ENCODE data around the gene COL23A1. TPM values are rescaled to one million over a fixed set of nuclear protein-coding genes. Genes with fewer than 3 reads are reported as not detected.
A peak's percentile ranks its signal among the peaks of the same experiment; 100 is the strongest.

COL23A1 gene
- total and polyA plus RNA-seq, 2 of the 8 experiments (the other 6 are each of a cell fraction or from before 2014, with no cell fraction given) = 3.1 to 4.7 TPM

DNA sequence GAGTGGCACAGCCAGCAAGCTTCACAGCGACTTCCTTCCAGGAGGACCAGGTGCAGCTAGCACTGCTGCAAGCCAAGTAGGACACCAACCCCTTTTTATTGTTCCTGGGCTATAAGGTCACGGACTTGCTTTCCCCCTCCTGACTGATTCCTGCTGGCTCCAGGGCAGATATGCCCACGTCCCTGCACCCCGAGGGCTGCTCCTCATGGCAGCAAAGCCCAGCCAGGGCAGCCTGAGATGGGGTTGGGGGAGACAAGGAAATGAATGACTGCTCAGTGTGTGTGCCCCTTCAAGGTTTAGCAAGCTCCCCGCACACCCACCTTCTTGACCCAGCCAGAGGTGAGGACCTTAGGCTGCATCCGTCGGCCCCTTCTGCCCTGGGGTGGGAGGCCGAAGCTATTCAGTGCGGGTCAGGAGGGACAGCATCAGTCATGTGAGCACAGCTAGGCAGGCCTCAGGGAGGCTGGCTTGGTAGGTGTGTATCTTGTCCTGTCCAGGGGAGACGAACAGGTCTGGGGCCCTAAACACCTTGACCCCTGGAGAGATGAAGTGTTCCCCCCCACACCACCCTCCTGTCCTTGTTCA lies 221.4 kb downstream of the COL23A1 start:
- Histone ChIP-seq H4K91ac (replicated peaks; ENCODE audit: insufficient read length, low read length) (no peak overlapping the region), H3K4me3 (ENCODE audit: extremely low read depth in 1 of 4, insufficient read depth in 2 of 4, low read depth in 3 of 4, low read length in 4 of 4) (no peak overlapping the region), H2BK15ac (ENCODE audit: low read length) (no peak overlapping the region), H3K4ac (replicated peaks; ENCODE audit: insufficient read length, low read depth, low read length) (no peak overlapping the region), H4K8ac (ENCODE audit: extremely low read depth, insufficient read depth, low read length) (peak overlapping the region; percentile 71; the same call in 1 of the 2 replicates), H3K36me3 (ENCODE audit: control insufficient read depth in 2 of 4, insufficient read depth in 4 of 4, low read length in 3 of 4) (no peaks in the 10 kb centered on the region), H3K4me2 (ENCODE audit: insufficient read depth in 1 of 2, low read depth in 2 of 2, low read length in 2 of 2) (no peak overlapping the region), H3K79me1 (ENCODE audit: low read depth, low read length) (peaks cover 4% of the 10 kb centered on the region; the same call in 1 of the 2 replicates), H3K27ac (ENCODE audit: low read depth, low read length) (no peak overlapping the region), H3K14ac (ENCODE audit: insufficient read length) (no peak overlapping the region), H3K23ac (ENCODE audit: insufficient read length) (no peak overlapping the region), H2AK5ac (ENCODE audit: low read depth, low read length) (no peak overlapping the region), H2AFZ (ENCODE audit: low read length) (no peak overlapping the region), H3K9me3 (ENCODE audit: insufficient read depth in 2 of 2, low read depth in 1 of 2, low read length in 1 of 2) (peaks cover 15 to 17% of the 10 kb centered on the region in 2 experiments), H3K56ac (replicated peaks; ENCODE audit: insufficient read length, low read depth, low read length) (no peak overlapping the region), H4K20me1 (replicated peaks in 1 of 2; ENCODE audit: control insufficient read depth in 1 of 2, insufficient read depth in 2 of 2, low read length in 2 of 2) (no peaks in the 10 kb centered on the region), H3K23me2 (ENCODE audit: low read depth, low read length) (no peaks in the 10 kb centered on the region), H3K9ac (replicated peaks in 1 of 4; ENCODE audit: extremely low read depth in 1 of 4, low read depth in 3 of 4, low read length in 3 of 4) (no peak overlapping the region), H2BK5ac (ENCODE audit: low read depth, low read length) (no peak overlapping the region), H2BK20ac (ENCODE audit: low read length) (no peak overlapping the region), H4K5ac (ENCODE audit: insufficient read length, low read depth, low read length) (no peak overlapping the region), H3K4me1 (replicated peaks in 1 of 4; ENCODE audit: control insufficient read depth in 3 of 4, insufficient read depth in 4 of 4, low read length in 3 of 4) (peaks cover 0 to 7% (median 5%) of the 10 kb centered on the region in 4 experiments; a peak in 4 of 7 replicates), H2BK120ac (replicated peaks; ENCODE audit: low read depth, low read length) (no peak overlapping the region), H3K18ac (ENCODE audit: extremely low read depth, low read length) (no peak overlapping the region), H2BK12ac (ENCODE audit: low read depth, low read length) (no peak overlapping the region), H3K27me3 (replicated peaks in 1 of 4; ENCODE audit: control insufficient read depth in 3 of 4, extremely low read depth in 1 of 4, insufficient read depth in 3 of 4, low read length in 3 of 4) (no peaks in the 10 kb centered on the region), H3K79me2 (ENCODE audit: control insufficient read depth in 1 of 2, insufficient read depth in 2 of 2, low read length in 2 of 2) (no peaks in the 10 kb centered on the region)
- CTCF ChIA-PET (ENCODE audit: partially characterized antibody) = interaction anchor here (1.1 to 1.9 kb wide), 3 partner anchors 10 to 221 kb away, joined by 3 to 4 read pairs (median 3); partner anchors contain the start of gene COL23A1
- DNase-seq (ENCODE audit: low read depth in 1 of 2, low spot score in 2 of 2) (no peak), FAIRE-seq (no peak)
- 91% methylated on average over 10 of the region's 10 CpGs; no CpG with 5 or more reads in 1 of the 2 experiments for whole genome bisulfite sequencing, 2 experiments (ENCODE audit: extremely low coverage in 1 of 2, insufficient coverage in 1 of 2, insufficient read length in 1 of 2, insufficient replicate concordance in 2 of 2, low coverage in 1 of 2, low lambda C conversion rate in 2 of 2, missing lambda C conversion rate in 1 of 2)
- POLR2A ChIA-PET (ENCODE audit: partially characterized antibody) = no interaction called here
- no peak for TF ChIP-seq NANOG (IDR thresholded peaks at IDR 0.05; ENCODE audit: insufficient read depth, low read depth, low read length, poor library complexity, severe bottlenecking)

All from H1 (cell line).